Stimulated activated CD4-positive, alpha-beta T cell treated with anti-CD3 and anti-CD28 coated beads, Interleukin-1b, Interleukin-23, amount 100 ng/mL, for 24 hours (primary cell): ENCODE measurements around the gene ADGRL2.

Experiments
- DNase-seq, 4 experiments: peaks; one replicate each; pipeline ENCODE4 v3.0.0-alpha.2; 2020; ENCODE audit warnings: low read depth in 4 of 4, low spot score in 1 of 4

The ADGRL2 gene

DNA sequence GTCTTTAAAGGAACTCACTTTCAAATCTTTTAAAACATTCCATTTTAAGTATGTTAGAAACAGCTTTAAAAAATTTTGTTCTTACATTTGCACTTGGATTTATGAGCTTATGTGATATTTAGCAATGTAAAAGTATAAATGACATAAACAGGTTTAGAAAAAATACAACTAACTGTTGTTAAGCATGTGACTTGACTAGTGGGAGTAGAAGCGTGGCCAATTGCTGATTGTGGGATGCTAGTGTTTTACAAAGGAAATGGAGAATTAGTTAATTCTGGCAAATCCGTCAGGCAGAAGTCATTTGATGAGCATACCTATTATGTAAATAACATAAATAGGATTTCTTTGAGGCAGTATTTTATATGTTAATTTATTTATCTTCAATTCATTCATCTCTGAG lies 175.8 kb downstream of the ADGRL2 start:
- DNase-seq, result no peak

DNA sequence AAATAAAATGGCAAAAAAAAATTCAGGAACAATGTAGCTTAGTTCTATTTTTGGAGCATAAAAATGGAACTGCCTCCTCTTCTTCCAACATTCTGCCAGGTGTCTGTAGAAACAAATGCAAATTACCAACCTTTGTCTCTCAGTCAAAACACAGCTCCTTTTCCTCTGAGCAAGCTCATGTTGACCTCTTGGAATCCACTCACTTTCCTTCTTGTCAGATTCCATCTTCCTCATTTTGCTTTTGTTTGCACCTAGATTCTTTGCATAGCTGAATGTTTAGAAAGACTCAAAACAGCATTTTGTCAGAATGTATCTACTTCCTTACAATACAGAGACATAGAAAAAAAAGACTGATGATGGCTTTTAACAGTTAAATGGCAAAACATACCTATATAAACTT lies 178.2 kb downstream of the ADGRL2 start:
- DNase-seq, result no peak

DNA sequence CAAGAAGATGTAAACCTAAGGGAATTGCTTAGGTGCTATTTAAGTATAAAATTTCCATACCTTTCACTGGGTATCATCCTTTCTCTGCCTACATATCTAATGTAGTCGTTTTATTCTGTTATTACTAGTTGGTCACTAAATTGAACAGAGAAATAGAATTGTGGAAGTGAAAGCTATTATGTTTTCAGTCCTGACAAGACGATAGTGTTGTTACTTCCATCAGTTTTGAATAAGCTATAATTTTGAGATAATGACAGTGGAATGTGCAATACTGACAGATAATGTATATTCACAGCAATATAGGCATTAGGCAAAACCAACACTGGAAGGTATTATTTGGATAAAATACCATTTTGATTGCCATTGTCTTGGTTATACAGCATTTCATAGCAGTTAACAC lies 181.8 kb downstream of the ADGRL2 start:
- no peak for DNase-seq

DNA sequence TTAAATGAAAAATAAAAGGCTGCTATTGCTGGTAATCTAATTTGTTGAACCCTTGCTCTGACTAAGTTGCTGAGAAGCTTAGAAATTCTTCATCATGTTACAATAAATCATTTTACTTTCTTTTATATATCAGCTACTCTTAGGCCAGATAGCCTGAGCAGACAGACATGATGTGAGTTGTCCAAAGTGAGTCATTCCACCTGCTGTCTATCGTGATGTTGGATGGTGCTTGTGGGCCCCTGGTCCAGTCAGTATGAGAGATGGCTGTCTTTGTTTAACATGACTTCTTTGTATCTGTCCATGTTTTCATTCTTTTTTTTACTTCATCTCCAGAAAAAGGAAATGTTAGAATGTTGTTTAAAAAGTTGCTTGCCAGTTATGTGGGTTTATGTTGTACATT lies 188.8 kb downstream of the ADGRL2 start:
- no peak for DNase-seq

DNA sequence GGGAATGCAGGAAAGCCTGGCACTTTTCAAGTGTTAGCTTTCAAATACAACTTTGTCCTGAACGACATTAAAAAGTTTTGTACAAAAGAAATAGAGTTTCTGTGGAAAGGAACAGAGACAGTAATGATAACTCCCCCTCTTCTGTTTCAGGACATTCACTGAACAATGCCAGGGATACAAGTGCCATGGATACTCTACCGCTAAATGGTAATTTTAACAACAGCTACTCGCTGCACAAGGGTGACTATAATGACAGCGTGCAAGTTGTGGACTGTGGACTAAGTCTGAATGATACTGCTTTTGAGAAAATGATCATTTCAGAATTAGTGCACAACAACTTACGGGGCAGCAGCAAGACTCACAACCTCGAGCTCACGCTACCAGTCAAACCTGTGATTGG lies 189.5 kb downstream of the ADGRL2 start:
- DNase-seq, result no peak

DNA sequence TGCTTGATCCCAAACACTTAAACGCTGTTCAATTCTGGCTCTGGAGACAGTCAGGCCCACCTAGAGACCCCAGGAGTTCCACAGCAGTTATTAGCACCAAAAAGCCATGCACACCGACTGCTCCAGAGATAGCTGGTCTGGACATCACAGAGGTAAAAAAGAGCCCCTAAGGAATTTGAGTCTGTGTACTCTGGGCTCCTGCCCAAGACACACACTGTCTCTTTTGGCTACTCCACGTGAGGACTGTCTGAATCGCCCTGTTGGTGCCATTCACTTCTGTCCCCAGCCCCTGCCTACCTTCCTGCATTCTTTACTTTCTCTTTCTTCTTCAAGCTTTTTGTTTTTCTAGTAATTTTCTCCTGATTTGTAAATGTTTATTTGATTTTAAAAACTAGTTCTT lies 197.4 kb downstream of the ADGRL2 start:
- DNase-seq, result no peak

DNA sequence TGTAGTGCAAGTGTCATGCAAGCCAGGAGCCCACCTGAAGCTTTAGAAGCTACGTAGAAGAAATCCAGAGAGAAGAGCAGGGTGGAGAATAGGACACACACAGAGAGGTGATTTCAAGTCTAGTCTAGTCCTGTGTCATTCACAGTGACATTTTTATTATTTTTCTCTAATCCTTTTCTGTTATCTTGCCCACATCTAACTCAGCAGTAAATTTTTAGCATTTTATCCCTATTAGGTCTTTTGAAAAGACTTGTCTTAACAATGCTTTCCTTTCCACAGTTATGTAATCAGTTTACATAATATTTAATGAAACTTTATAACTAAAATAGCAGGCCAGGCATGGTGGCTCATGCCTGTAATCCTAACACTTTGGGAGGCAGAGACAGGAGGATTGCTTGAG lies 198.6 kb downstream of the ADGRL2 start:
- DNase-seq, result no peak

DNA sequence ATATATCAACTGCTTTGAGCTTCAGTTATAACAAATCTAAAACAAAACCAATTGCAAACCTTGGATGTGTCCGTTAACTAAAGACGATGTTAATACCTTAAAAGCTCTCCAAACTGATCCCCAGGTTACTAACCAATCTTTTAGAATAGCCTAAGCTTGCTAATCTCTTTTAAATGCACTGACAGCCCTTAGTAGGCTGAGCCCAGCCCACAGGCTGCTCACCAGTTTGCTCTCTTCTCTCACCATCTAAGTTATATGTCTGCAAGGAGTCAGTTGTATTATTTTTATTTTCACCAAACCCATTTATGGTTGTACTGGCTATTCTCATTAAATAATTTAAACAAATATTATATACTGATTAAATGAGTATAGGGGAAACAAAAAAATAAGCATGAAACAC lies 199.5 kb downstream of the ADGRL2 start:
- no peak for DNase-seq

DNA sequence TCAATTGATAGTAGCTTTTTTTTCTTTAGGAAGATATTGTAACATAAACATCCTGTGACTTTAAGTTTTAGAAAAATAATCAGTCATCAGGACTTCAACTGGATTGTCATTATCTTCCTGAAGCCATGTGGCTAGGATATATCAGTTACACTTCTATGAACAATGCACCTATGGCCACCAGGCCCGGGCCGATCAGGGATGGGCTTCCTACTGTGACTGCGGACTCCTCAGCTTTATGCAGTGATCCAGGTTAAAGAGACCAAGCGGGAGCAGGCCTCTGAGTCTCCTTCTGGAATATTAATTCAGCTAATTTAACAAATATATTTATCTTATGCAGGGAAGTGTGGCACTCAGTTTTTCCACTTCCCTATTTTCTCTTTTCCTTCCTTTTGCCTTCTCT lies 200.6 kb downstream of the ADGRL2 start:
- DNase-seq, result no peak

DNA sequence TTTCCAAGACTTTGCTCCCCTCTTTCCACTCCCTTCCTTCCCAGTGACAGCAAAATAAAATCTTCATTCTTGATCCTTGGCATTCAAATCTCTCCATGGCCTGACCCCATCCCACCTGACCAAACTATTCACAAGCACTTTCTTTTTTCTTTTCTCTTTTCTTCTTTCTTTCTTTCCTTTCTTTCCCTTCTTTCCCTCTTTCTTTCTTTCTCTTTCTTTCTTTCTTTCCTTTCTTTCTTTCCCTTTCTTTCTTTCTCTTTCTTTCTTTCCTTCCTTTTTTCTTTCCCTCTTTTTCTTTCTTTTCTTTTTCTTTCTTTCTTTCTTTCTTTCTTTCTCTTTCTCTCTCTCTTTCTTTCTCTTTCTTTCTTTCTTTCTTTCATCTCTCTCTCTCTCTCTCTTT lies 207.1 kb downstream of the ADGRL2 start:
- no peak for DNase-seq

DNA sequence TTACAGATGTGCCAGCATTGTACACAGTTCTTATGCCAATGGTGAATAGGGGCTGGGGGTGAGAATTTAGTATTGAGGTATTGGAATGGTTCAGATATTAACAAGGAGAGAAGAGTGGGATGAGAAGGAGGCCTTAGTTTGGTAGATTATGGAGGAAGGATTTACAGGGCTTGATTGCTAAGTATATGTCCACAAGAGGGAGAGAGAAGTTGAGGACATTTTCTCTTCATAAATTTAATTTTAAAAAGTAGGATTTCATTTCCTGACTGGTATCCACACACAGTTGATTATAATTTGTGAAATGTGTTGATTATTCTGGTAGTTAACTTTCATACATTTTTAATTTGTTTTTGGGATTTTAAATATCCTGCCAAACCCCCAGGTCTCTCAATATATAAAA lies 213.0 kb downstream of the ADGRL2 start:
- DNase-seq, result no peak

DNA sequence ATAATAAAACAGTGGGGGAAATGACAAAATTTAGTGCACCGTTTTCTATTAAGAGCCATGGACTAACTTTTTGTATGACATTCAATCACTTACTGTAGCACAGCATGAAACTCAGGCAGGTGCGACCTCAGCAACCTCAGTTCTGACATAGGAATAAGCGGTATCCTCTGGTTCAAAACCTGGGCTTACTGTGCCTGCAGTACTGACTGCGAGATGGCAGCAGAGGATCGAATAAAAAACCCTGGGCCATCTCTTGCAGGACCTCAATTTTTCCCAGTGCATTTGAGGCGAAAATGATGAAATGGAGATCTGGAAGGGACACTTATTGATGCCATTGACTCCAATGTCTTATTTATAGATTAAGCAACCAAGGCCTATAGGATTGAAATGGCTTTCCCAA lies 214.7 kb downstream of the ADGRL2 start:
- DNase-seq, result no peak

DNA sequence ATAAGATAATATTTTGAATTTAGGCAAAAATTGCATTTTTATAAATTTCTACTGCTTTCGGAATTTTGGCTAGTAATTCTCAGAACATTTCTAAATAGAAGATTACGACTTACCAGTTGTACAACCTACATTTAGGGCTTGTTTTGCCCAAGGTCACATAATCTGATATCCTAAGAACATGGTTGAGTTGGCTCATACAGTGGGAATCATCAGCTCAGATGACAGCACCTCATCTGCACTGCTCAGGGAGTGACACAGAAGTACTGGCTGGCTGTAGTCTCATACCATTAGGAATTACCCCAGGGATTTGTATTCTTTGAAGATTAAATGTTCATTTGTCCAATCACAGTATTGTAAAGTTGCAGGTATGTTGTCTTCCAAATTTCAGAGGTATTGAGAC lies 217.6 kb downstream of the ADGRL2 start:
- no peak for DNase-seq

DNA sequence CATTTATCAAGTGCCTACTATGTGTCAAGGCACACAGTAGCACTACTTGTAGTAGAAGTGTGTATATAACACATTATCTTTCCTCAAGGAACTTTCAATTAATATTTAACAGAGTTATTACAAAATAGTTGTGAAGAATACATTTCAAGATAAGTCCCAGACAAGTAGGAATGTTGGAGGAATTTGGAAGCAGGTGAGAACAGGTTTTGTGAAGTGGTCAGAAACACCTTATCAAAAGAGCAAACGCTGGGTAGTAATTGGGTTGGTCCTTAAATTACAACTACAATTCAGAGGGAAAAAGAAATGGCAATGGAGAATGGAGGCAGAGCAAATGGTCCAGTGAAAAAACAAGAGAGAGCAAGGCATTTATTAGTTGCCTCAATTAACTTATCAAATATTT lies 218.8 kb downstream of the ADGRL2 start:
- DNase-seq, result no peak

DNA sequence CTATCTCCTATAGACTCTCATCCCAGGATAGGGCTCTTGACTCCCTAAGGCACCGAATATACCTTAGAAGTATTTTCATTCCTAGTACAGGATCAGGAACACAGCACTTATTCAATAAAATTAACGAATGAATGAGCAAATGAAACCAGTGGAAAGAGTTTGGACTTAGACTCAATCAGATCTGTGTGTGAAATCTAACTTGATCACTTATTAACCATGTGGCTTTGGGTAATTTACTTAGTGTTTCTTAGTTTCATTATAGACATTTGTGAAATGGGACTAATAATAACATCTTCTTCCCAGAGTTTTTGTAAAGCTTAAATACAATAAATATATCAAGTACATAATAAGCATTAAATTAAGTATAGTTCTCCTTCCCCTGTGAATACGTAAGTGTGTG lies 230.1 kb downstream of the ADGRL2 start:
- no peak for DNase-seq

DNA sequence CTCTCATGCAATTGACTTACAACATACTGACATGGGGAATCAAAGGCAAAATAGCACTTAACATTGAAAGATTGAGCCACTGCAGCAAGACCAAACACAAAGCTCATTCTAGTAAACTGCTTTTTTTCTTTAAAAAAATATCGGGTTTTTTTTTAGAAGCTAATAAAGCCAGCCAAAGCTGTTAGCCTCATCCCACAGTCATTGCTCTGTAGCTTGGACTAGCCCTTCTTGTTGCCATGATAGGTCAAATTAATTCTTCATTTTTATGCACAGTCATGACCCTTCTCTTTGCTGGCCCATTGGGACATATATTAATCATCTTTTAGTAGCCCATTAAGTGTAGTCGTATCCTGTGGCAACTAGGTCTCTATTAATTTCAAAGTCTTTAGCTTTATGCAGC lies 231.3 kb downstream of the ADGRL2 start:
- no peak for DNase-seq

DNA sequence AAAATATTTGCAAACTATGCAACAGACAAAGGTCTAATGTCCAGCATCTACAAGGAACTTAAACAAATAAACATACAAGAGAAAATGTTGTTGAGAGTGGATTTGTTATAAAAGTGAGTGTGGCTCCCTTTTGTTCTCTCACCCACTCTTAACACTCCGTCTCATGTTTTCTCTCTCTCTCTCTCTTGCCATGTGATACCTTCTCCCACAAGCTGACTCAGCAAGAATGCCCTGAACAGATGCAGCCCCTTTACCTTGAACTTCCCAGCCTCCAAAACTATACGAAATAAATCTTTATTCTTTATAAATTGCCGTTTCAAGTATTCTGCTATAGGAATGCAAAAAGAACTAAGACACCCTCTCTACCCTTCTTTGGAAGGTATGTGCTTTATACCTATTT lies 234.1 kb downstream of the ADGRL2 start:
- no peak for DNase-seq
